A549 (cell line): Measurements from ENCODE around the gene TFAP2C. TPM values are rescaled to one million over a fixed set of nuclear protein-coding genes. Genes with fewer than 3 reads are reported as not detected.

Experiments
- ATAC-seq, 2 experiments: fragments of 200-7000 bp in 1 of 2; fragments of >200 bp in 1 of 2; cut with Nextera tagmentation in 1 of 2; cut with Tn5 transposase in 1 of 2; 3 replicates each; pipeline versions ENCODE4 v1.8.0 to v1.9.1; 2018 to 2020; ENCODE audit warnings: mild to moderate bottlenecking in 1 of 2, moderate library complexity in 1 of 2
- CTCF ChIA-PET: fragments of 300-600 bp; sonication (Branson Sonifier 250); formaldehyde crosslinking; extraction: SDS; loops from one replicate; lab custom pipeline; 2021; ENCODE audit warnings: antibody characterized with exemption, inconsistent platforms; lab: Yijun Ruan, JAX
- POLR2A ChIA-PET: fragments of 350-600 bp; formaldehyde crosslinking; extraction: SDS; loops from one replicate; lab custom pipeline; 2021; ENCODE audit warnings: antibody characterized with exemption, inconsistent platforms; lab: Yijun Ruan, JAX
- DNase-seq, 2 experiments: peaks; one replicate each; pipeline versions ENCODE4 v3.0.0 to v3.0.0-alpha.2; 2011 to 2016; ENCODE audit warnings: low read depth in 1 of 2, low spot score in 1 of 2
- FAIRE-seq: peaks from 2 replicates; lab custom pipeline; 2011; peaks lifted over from hg19 to GRCh38; lab: Jason Lieb, UNC
- H3K27ac ChIP-seq, 2 experiments: fragments of >200 bp; sonication (Bioruptor Twin); formaldehyde crosslinking; 3 replicates each; pipeline ENCODE4 v1.5.1; 2016 to 2017
- H3K4me1 ChIP-seq: fragments of >200 bp; sonication (Bioruptor Twin); formaldehyde crosslinking; 3 replicates; pipeline ENCODE4 v1.6.1; 2016
- H3K4me2 ChIP-seq: fragments of >200 bp; sonication (Bioruptor Twin); formaldehyde crosslinking; 3 replicates; pipeline ENCODE4 v1.6.1; 2016
- H3K4me3 ChIP-seq: fragments of >200 bp; sonication (Bioruptor Twin); formaldehyde crosslinking; 3 replicates; pipeline ENCODE4 v1.5.1; 2016
- H3K9me3 ChIP-seq: fragments of >200 bp; sonication (Bioruptor Twin); formaldehyde crosslinking; 3 replicates; pipeline ENCODE4 v1.6.1; 2016
- ATOH8 ChIP-seq: fragments of 250-450 bp; sonication (Bioruptor Pico); IDR thresholded peaks from 2 replicates; pipeline ENCODE4 v1.5.0; 2020; ENCODE audit warnings: low read depth, mild to moderate bottlenecking, moderate library complexity
- CBX8 ChIP-seq: fragments of 200-600 bp; sonication (generic); IDR thresholded peaks from 2 replicates; pipeline ENCODE4 v1.6.1; 2016
- EHF ChIP-seq: fragments of 250-450 bp; sonication (Bioruptor Pico); IDR thresholded peaks from 2 replicates; pipeline ENCODE4 v1.5.0; 2020; ENCODE audit warnings: mild to moderate bottlenecking
- EHMT2 ChIP-seq: fragments of 200-600 bp; sonication (generic); IDR thresholded peaks from 2 replicates; pipeline ENCODE4 v1.6.1; 2016; ENCODE audit warnings: antibody characterized with exemption, low read depth, mild to moderate bottlenecking, moderate library complexity
- FOSB ChIP-seq: fragments of 250-450 bp; sonication (Bioruptor Pico); IDR thresholded peaks from 2 replicates; pipeline ENCODE4 v1.5.0; 2020; ENCODE audit warnings: mild to moderate bottlenecking, moderate library complexity
- FOXS1 ChIP-seq: fragments of 250-450 bp; sonication (Bioruptor Pico); IDR thresholded peaks from 2 replicates; pipeline ENCODE4 v1.5.0; 2020; ENCODE audit warnings: mild to moderate bottlenecking, moderate library complexity
- GATA3 ChIP-seq: IDR thresholded peaks from 2 replicates; pipeline ENCODE4 v1.6.1; 2012; ENCODE audit warnings: borderline replicate concordance
- HES2 ChIP-seq: fragments of >200 bp; sonication (Bioruptor Twin); formaldehyde crosslinking; IDR thresholded peaks from 2 replicates; pipeline ENCODE4 v1.6.1; 2016
- HOXA7 ChIP-seq: fragments of 250-450 bp; sonication (Bioruptor Pico); IDR thresholded peaks from 2 replicates; pipeline ENCODE4 v1.5.0; 2020; ENCODE audit warnings: mild to moderate bottlenecking, moderate library complexity
- HOXB5 ChIP-seq: fragments of 250-450 bp; sonication (Bioruptor Pico); IDR thresholded peaks from 2 replicates; pipeline ENCODE4 v1.5.0; 2020; ENCODE audit warnings: mild to moderate bottlenecking, moderate library complexity
- JUNB ChIP-seq: fragments of >200 bp; sonication (Bioruptor Twin); formaldehyde crosslinking; IDR thresholded peaks from 2 replicates; pipeline ENCODE4 v1.6.1; 2016
- KDM1A ChIP-seq: fragments of 200-600 bp; sonication (generic); IDR thresholded peaks from 2 replicates; pipeline ENCODE4 v1.6.1; 2016; ENCODE audit warnings: low read depth, mild to moderate bottlenecking
- MAFK ChIP-seq: fragments of 450-650 bp; IDR thresholded peaks from 2 replicates; pipeline ENCODE4 v1.6.1; 2014; ENCODE audit not compliant: partially characterized antibody
- MAX ChIP-seq: IDR thresholded peaks from 2 replicates; pipeline ENCODE4 v1.6.1; 2012
- REST ChIP-seq: fragments of 200-600 bp; sonication (generic); IDR thresholded peaks from 2 replicates; pipeline ENCODE4 v1.6.1; 2016; ENCODE audit warnings: antibody characterized with exemption, mild to moderate bottlenecking, moderate library complexity
- SREBF2 ChIP-seq: fragments of 450-650 bp; IDR thresholded peaks from 2 replicates; pipeline ENCODE4 v1.6.1; 2014; ENCODE audit warnings: mild to moderate bottlenecking, moderate library complexity
- ZC3H11A ChIP-seq: fragments of 450-650 bp; IDR thresholded peaks from 2 replicates; pipeline ENCODE4 v1.6.1; 2014; ENCODE audit warnings: antibody characterized with exemption, mild to moderate bottlenecking
- ZFP36 ChIP-seq: fragments of 450-650 bp; IDR thresholded peaks from 2 replicates; pipeline ENCODE4 v1.6.1; 2014; ENCODE audit warnings: borderline replicate concordance; ENCODE audit not compliant: partially characterized antibody
- ZSCAN20 ChIP-seq: fragments of 250-450 bp; sonication (Bioruptor Pico); IDR thresholded peaks from 2 replicates; pipeline ENCODE4 v1.8.0; 2022; ENCODE audit warnings: mild to moderate bottlenecking, moderate library complexity
- WGBS: methylation state at CpG from one replicate; pipeline ENCODE4 v1.1.6; 2017; ENCODE audit errors: missing lambda C conversion rate; 5-methylcytosine and 5-hydroxymethylcytosine counted together
- polyA plus RNA-seq, 4 experiments: library from polyadenylated mRNA; depleted of rRNA in 3 of 4; stranded (reverse); fragments of >200 nt; fragmentation: RNase III in 1 of 4; extraction: RNeasy Plus Mini Kit Qiagen cat#74134 plus additional on column Dnase treatment in 1 of 4; gene quantifications; 2 replicates in 3 of 4; 3 replicates in 1 of 4; pipeline ENCODE4 v1.2.3, GENCODE V29; 2011 to 2017
- small RNA-seq, 6 experiments: library from RNA; depleted of rRNA; stranded (forward); fragments of <200 nt; gene quantifications; one replicate each; pipeline ENCODE3, GENCODE V24; 2012

Gene TFAP2C
- polyA plus RNA-seq, 2 of the 4 experiments (the other 2 are of a cell fraction): 9.6 to 14.2 TPM

- ChIA-PET POLR2A (no interaction called here), CTCF (no interaction called here)
- no peak overlapping the region for H3K27ac ChIP-seq
- WGBS: 87% methylated on average over 7 of the region's 7 CpGs
- no peak overlapping the region for H3K4me3 ChIP-seq
- no peaks in the 10 kb centered on the region for H3K9me3 ChIP-seq
- FAIRE-seq (no peak), ATAC-seq (no peak), DNase-seq (no peak)
- TF ChIP-seq FOXS1 (CRISPR knock-in tag): no peak
- no peak for TF ChIP-seq MAX
- TF ChIP-seq HOXB5 (CRISPR knock-in tag): no peak
- no peak for TF ChIP-seq ZFP36
- TF ChIP-seq HES2: no peak
- TF ChIP-seq ZC3H11A: no peak
- no peak for TF ChIP-seq EHMT2
- TF ChIP-seq CBX8: no peak
- no peak for TF ChIP-seq REST
- no peak for TF ChIP-seq MAFK
- TF ChIP-seq HOXA7: no peak
- TF ChIP-seq ATOH8 (CRISPR knock-in tag): no peak
- no peak for TF ChIP-seq ZSCAN20 (CRISPR knock-in tag)
- TF ChIP-seq JUNB: no peak
- no peak for TF ChIP-seq EHF (CRISPR knock-in tag)
- H3K4me1 ChIP-seq: 0 out of 3 replicates have a peak, but pooled peaks cover 6% of the 10 kb centered on the region
- H3K4me2 ChIP-seq: no peak overlapping the region
These were observed 58.0 kb downstream of the TFAP2C start for GRCh38 chr20:56687061-56687460.

- H3K4me2 ChIP-seq: no peak overlapping the region
- H3K27ac ChIP-seq: no peak overlapping the region
- no peak for FAIRE-seq
- TF ChIP-seq SREBF2 (no peak), GATA3 (no peak), ZFP36 (no peak), FOXS1 (CRISPR knock-in tag) (no peak), REST (no peak), KDM1A (no peak), FOSB (CRISPR knock-in tag) (no peak)
- DNase-seq: no peak
- ChIA-PET POLR2A (no interaction called here), CTCF (interaction anchor here (2.0 kb wide), 1 partner anchor 11 kb away, joined by 4 read pairs; no protein-coding TSS in a partner anchor)
- H3K4me3 ChIP-seq: no peak overlapping the region
- no peaks in the 10 kb centered on the region for H3K9me3 ChIP-seq
- 0 out of 3 replicates have a peak, but pooled peaks cover 6% of the 10 kb centered on the region for H3K4me1 ChIP-seq
- WGBS: 74% methylated on average over 6 of the region's 6 CpGs
- no peak for ATAC-seq
These were observed 59.0 kb downstream of the TFAP2C start for GRCh38 chr20:56688106-56688505.

Small RNA genes within 50 kb of the gene (small RNA-seq; reads per million reads assigned to genes)
- gene RN7SL170P (0 reads per million in 6 experiments), gene RNU6-1146P (0 to 0.43 (median 0) reads per million in 6 experiments)

Other genes with a start within 250 kb of the TFAP2C start
- gene AURKA, start 237.1 kb upstream of the TFAP2C start, polyA plus RNA-seq (2011; rRNA removed): 116 and 123 TPM in 2 replicates
- gene AURKA, start 237.1 kb upstream of the TFAP2C start, polyA plus RNA-seq (2017; fragmentation: RNase III; extraction: RNeasy Plus Mini Kit Qiagen cat#74134 plus additional on column Dnase treatment): 107 to 125 TPM (median 117 TPM) in 3 replicates
- gene CSTF1, start 236.7 kb upstream of the TFAP2C start, polyA plus RNA-seq (2011; rRNA removed): 79.9 and 96.3 TPM in 2 replicates
- gene CSTF1, start 236.7 kb upstream of the TFAP2C start, polyA plus RNA-seq (2017; fragmentation: RNase III; extraction: RNeasy Plus Mini Kit Qiagen cat#74134 plus additional on column Dnase treatment): 37.1 to 40.9 TPM (median 37.6 TPM) in 3 replicates
- 0.09 and 0.19 TPM in 2 replicates for gene CASS4, start 217.0 kb upstream of the TFAP2C start, polyA plus RNA-seq (2011; rRNA removed)
- gene CASS4, start 217.0 kb upstream of the TFAP2C start, polyA plus RNA-seq (2017; fragmentation: RNase III; extraction: RNeasy Plus Mini Kit Qiagen cat#74134 plus additional on column Dnase treatment): 0.03 to 0.09 TPM (median 0.07 TPM) in 3 replicates
- gene RTF2, start 160.7 kb upstream of the TFAP2C start, polyA plus RNA-seq (2011; rRNA removed): 86.6 and 102 TPM in 2 replicates
- 111 to 118 TPM (median 115 TPM) in 3 replicates for gene RTF2, start 160.7 kb upstream of the TFAP2C start, polyA plus RNA-seq (2017; fragmentation: RNase III; extraction: RNeasy Plus Mini Kit Qiagen cat#74134 plus additional on column Dnase treatment)
- gene FAM209A, start 104.6 kb upstream of the TFAP2C start, polyA plus RNA-seq (2011; rRNA removed): 0.32 and 0.65 TPM in 2 replicates
- gene FAM209A, start 104.6 kb upstream of the TFAP2C start, polyA plus RNA-seq (2017; fragmentation: RNase III; extraction: RNeasy Plus Mini Kit Qiagen cat#74134 plus additional on column Dnase treatment): 0.12 to 0.22 TPM (median 0.14 TPM) in 3 replicates
- 0.78 and 0.97 TPM in 2 replicates for gene FAM209B, start 96.1 kb upstream of the TFAP2C start, polyA plus RNA-seq (2011; rRNA removed)
- 0.20 to 0.70 TPM (median 0.46 TPM) in 3 replicates for gene FAM209B, start 96.1 kb upstream of the TFAP2C start, polyA plus RNA-seq (2017; fragmentation: RNase III; extraction: RNeasy Plus Mini Kit Qiagen cat#74134 plus additional on column Dnase treatment)